ENCODE measurements around the gene SIM2.

The SIM2 gene

DNA sequence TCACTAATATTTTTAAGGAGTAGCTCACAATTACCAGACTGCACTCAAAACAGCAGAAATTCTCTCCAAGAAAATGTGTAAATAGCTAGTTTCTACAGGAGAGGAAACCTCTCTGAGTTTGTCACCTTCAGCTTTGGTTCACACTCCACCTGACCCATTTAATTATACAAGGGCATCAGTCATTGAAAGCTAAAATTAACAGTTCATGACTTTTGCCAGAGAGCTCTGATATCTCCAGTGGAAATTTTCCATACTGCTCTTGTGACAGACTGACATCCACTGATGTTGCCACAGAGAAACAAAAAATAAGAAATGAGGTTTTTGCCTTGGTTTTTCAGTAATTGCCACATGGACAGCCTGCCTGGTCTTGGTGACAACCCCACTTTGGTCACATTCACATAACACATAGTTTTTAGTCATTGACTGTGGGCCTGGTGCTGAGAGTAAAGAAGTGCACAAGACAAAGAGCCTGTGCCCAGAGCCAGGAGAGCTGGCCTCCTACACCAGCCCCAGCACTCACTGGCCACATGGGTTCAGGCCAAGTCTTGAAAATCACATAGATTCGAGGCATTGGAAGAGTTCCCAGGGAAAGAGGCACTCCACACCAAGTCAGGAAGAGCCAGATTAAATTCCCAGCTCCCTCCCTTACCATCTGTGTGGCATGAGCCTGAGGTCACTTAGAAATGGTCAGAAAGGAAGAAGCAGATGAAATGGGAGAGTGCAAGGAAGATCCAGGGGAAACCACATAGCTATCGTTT is 13.8 kb upstream of the SIM2 start:
- no peak for DNase-seq (ENCODE audit: low read depth, low spot score)
- H3K27ac ChIP-seq = no peak overlapping the region

DNA sequence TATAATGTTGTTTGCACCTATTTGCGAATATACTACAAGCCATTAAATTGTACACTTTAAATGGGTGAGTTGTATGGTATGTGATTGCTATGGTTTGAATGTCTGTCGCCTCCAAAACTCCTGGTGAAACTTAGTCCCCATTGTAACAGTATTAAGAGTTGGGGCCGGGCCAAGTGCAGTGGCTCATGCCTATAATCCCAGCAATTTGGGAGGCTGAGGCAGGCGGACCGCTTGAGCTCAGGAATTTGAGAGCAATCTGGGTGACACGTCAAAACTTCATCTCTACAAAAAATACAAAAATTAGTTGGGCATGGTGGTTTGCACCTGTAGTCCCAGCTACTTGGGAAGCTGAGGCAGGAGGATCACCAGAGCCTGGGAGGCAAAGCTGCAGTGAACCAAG is 12.0 kb upstream of the SIM2 start:
- H3K27ac ChIP-seq = no peak overlapping the region
- no peak for DNase-seq (ENCODE audit: low read depth, low spot score)

DNA sequence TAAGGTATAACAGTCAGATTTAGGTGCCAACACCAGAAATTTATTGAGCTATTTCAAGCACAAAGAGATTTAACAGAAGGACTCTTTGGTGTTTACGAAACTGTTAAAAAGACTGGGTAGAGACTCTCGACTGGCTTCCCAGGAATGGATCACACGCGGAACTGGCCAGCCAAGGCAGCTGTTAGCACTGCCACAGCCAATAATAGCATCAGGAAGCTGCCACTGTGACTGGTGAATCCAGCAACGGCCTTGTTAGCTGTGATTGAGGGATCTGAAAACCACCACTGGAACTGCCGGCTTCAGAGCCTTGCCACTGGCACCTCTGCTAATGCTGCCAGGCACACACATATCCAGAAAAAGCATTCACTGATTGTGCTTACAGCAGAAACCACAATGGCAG is 10.6 kb upstream of the SIM2 start:
- no peak overlapping the region for H3K27ac ChIP-seq
- no peak for DNase-seq (ENCODE audit: low read depth, low spot score)

DNA sequence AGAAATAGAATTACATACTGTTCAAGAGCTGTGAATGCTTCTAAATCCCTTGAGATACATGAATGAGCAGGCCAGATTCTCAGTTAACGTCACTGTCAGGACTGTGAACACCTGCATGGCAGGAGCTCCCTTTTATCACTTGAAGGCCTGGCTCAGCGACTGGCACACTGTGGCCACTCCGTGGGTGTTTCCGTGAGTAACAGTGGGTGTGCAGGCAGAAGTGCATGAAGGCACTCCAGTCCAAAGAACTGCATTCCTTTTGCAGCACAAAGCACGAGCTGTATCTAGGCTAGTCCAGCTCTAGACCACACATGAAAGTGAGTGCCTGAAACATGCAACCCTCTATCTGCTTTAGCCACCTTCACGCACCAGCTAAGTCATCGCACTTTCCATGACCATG is 9.6 kb upstream of the SIM2 start:
- no peak overlapping the region for H3K27ac ChIP-seq
- DNase-seq (ENCODE audit: low read depth, low spot score) = no peak

DNA sequence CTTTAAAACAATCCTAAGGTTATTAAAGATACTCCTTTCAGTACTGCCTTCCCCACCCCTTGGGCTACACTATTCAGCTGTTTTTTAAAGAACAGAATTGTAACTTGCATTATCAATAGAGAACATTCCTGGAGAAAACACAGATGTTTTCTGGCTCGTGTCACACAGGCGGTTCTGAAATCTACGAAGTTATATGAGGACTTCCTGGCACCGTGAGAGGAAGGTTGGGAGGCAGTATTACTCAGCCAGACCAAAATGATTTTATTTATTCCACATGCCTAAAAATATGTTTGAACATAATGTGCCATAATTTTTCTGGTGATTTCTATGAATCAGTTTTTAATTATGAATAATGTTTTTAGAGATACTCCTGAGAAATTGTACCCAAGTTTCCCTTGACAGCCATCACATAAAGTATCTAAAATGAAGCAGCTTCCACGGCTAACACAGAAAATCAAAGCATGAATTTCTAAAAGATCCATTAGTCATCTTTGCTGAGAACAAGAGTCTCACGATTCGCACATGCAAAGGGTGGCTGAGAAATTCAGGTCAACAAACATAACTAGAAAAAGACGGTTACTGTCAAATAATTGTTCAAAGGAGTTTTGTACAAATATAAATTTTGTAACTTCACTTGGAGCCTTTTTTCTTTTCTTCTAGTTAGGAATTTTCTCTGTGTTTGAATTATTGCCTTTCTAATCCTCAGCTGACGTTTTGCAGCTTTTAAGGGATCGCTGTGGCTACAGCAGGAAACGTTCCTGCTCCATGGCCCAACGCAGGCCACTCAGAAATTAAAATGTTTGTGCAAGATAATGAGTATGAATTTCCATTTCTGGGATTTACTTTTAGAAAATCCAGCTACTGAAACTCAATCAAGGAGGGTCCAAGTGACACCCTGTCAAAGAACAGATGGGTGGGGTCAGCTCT is 8.0 kb upstream of the SIM2 start:
- DNase-seq (ENCODE audit: low read depth, low spot score) = no peak
- peak overlapping the region; percentile 10 for H3K27ac ChIP-seq

DNA sequence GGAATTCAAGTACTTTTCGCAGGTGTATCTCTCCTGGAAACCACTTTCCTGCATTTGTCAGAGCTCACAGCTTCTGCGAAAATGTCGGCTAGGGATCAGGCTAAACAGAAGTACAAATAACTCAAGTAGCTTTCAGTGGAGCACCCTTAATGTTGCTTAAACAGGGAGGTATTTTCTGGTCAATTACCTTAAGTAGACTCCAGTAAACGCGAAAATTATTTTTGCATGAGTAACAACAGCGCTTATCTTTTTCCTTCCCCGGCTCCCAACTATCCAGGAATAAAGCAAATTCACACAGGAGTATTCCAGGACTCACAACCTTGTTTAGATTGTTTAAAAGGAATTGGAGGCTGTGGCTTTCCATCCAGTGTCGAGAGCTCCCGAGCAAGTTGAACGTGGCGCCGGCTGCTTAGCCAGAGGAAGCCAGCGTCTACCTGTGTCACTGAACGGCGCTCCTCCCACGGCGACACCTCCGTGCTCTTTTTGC is 7.3 kb upstream of the SIM2 start:
- no peak for DNase-seq (ENCODE audit: low read depth, low spot score)

DNA sequence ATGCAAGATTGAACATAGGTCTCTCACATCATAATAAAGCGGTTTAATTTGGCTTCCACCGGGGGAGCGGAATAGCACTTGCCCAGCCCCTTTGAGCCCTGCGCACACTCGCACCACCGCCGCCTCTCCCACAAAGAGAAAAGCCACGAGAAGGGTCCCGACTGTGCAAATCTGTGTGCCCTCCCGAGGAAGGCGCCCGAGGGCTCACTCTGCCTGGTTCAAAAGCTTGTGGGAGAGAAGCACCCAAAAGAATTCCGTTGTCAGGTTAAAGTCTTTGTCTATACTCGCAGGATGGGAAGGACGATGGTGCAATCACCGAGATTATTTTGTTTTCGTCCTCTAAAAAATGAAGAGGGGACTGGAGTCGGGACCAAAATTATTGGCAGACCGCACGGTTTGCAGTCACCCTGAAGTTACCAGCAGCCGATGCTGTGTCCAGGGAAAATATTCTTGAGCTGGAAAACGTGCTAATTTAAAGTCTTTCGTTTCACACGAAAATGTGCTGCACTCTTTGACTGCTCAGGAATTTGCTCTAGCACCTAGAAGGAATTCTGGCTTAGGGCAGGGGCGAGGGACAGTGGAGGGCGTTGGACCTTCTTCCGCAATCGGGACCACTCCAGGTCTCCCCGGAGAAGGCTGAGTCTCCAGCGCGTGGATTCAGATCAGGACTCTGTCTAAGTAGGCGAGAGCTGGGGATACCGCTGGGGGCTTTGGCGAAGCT is 6.6 kb upstream of the SIM2 start:
- DNase-seq (ENCODE audit: low read depth, low spot score) = no peak
- no peak overlapping the region for H3K27ac ChIP-seq

More for the DNA sequence above, 7.3 kb upstream of the SIM2 start:
- no peak overlapping the region for H3K27ac ChIP-seq

DNA sequence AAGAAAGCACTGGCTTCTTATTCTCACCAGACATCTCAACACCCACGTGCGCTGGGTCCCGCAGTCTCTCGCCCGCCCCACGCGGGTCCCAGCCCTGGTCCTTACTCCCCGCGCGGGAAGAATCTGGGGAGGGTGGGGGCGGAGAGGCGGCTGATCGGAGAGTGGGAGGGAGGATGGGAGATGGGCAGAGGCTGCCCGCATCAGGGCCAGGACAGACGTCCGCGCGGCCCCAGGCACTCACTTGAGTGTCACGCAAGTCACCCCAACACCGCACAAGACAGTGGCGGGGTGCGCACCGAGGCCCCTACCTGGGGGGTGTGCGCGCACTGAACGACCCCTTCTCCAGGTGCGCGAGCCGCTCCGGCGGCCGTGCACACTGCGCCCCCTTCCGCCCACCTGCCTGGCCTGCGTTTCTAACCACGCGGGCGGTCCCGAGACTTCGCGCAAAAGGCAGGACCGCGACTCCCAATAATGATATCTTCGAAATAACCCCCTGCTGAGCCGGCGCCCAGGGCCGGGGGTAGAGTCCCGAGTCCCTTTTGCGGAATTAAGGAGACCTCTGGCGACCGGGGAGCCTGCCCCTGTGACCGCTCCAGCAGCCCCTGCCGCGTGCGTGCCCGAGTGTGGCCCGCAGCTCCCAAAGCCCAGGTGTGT is 6.0 kb upstream of the SIM2 start:
- DNase-seq (ENCODE audit: low read depth, low spot score) = no peak
- H3K27ac ChIP-seq = peak overlapping the region; percentile 47

DNA sequence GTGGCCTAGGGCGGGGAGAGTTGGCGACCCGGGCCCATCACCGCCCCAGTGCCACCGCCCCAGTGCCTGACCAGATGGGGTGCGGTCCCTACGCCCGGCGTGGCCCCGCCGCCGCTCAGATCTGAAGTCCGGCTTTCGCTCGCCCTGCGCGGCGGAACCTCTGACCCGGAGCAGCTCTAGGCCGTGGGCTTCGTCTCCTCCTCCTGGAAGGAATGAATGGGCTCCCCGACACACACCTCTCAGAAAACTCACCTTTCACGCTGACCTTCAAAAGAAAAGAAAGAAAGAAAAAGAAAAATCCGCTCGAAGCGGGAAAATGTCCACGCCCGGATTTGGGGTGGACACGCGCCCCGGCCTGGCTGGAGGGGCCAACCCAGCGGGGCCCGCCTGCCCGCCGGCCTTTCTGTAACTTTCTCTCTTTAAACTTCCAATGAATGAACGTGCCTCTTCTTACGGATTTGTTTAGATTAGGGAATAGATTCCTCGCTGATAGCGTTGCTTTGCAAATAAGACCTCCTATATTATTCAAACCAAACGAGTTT is 5.4 kb upstream of the SIM2 start:
- peak overlapping the region; percentile 47 for H3K27ac ChIP-seq

DNA sequence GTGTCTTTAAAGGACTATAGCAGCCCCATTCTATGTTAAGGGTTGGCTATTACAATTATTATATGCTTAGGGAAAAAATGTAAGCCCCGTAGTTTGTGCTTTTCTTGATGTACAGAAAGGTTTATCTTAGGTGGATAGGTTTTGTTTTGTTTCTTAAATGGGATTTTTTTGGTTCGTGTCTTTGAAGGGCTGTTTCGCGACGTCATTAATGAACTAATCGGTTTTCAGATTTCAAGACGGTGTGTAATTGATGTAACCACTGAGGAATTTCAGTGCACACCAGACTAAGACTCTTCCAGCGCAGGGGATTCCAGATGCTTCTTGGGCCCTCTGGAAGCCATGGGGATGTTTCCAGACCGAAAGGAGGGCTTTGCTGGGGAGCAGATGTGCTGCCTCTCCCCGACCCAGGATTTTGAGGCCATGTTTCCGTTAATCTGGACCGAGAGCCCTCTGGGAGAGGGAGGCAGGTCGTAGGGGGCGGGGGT is 4.8 kb upstream of the SIM2 start:
- peak overlapping the region; percentile 47 for H3K27ac ChIP-seq
- DNase-seq (ENCODE audit: low read depth, low spot score) = no peak

More for the DNA sequence above, 5.4 kb upstream of the SIM2 start:
- DNase-seq (ENCODE audit: low read depth, low spot score) = no peak

DNA sequence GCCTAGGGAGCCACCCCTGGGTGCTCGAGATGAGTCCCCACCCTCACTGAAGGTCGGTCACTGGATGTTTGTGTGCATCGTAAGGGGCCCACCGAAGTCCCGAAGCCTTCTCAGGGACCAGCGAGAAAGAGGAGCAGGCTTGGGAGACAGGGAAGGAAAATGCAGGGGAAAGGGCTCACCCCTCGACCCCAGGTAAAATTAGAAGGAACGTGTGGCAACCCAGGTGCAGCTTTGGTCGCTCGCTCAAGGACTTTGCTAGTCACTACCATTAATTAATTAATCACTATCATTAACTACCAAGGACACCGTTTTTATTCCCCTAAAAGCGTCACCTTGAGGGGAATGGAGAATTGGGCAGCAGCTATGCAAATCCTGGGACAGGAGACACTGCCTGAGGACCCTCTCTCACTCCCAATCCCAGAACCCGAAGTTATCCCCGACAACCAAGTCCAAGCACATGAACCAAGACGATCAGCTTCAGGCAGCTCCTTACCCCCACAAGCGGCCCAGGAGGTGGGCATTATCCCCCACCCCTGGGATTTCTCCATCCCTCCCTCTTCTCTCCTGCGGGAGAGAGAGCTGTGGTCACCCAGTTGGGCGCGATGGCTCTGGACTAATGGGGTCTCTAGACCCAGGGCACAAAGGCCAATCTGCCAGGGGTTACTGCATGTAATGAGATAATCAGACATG is 4.2 kb upstream of the SIM2 start:
- H3K27ac ChIP-seq = peak overlapping the region; percentile 47
- no peak for DNase-seq (ENCODE audit: low read depth, low spot score)

DNA sequence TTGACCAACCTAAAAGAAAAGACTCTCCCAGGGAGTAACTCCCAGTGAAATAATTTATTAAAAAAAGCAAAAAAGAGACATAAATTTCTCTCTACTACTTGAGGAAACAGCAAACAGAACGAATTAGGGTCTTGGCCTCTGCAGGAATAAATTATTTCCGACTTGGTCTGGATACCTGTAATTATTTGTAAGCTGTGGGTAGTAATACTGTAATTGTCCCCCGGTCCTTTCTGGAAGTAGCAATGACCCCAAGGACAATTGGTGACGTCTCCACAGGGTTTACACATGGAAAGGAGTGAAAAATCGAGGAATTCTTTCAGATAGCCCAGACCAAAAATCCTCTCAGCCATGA is 3.7 kb upstream of the SIM2 start:
- DNase-seq (ENCODE audit: low read depth, low spot score) = no peak
- no peak overlapping the region for H3K27ac ChIP-seq

DNA sequence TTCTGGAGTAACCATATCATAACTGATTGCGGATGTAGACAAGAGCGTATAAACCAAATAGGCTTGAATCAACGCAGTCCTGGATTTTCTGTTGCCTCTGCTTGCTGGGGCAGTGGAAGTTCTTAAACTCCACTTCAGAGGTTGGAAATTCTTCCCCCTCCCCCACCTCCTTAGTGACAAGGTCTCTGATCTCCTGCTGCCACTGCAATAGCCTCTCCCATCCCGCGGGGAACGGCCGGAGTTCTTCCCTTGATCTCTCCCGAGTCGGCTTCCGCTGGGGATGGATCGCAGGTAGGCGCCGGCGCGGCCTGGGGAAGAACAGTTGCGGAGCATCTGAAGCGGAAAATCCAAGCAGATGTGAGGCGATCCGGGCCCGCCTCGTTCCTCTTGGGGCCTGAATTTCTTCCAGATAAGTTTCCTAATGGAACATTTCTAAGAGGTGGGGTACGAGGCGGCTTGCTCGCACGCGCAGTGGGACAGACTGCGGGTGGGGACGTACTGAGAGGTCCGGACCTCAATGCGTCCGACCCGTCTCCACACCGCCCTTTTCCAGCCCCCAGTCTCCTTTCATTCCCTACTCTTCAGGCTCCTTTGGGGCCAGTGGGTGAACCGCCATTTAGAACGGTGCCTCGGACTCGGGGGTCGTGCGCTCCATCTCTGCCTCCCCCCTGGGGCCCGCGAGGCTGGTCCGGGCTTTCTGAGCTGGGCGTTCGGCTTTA is 3.1 kb upstream of the SIM2 start:
- no peak overlapping the region for H3K27ac ChIP-seq
- no peak for DNase-seq (ENCODE audit: low read depth, low spot score)

DNA sequence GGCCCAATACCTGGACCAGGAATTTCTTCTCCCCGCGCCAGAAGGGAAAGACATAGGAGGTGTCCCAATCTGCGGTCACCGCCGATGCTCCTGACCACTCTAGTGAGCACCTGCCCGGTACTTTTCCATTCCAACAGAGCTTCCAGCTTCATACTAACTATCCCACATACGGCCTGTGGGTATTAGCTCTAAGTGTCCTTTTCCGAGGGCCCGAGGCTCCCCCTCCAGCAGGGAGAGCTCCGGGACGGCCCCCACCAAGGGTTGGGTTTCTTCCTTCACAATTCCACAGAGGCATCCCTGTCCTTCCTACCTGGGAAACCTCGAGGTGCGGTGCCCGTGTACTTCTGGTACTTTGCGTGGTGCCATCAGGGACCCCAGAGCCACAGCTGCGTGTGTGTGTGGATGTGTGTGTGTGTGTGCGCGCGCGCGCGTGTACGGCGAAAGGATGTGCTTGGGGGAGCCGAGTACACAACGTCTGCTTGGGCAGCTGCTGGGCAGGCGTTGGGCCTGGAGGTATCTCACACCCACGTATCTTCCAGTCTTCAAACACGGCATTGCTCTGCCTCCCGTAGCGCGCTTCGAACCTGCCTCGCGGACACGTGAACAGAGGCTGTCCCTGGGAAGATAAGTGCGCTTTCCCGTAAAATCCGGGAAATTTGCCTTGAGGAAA is 2.4 kb upstream of the SIM2 start:
- no peak overlapping the region for H3K27ac ChIP-seq
- DNase-seq (ENCODE audit: low read depth, low spot score) = no peak

DNA sequence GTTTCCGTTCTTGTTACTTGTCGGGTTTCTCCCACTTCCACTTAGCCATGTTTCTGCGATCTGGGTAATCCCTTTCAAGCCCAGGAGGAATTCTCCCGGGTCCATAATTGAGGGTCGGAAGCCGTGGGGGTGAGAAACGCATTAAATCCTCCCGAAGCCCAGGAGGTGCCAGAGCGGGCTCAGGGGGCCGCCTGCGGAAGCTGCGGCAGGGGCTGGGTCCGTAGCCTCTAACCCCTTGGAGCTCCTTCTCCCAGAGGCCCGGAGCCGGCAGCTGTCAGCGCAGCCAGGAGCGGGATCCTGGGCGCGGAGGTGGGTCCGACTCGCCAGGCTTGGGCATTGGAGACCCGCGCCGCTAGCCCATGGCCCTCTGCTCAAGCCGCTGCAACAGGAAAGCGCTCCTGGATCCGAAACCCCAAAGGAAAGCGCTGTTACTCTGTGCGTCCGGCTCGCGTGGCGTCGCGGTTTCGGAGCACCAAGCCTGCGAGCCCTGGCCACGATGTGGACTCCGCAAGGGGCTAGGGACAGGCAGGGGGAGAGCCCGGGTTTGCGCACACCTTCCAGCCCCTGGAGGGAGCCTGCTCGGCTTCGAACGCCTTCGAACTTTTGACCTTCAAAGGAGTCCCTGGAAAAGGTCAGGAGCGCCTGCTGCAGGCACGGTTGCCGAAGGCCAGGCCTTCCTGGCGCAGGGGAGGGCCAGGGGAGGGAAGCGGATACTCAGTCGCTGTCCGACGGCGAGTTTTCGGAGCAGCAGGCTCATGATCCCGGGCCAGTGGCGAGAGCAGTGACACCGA is 1.7 kb upstream of the SIM2 start:
- DNase-seq (ENCODE audit: low read depth, low spot score) = no peak
- H3K27ac ChIP-seq = no peak overlapping the region

DNA sequence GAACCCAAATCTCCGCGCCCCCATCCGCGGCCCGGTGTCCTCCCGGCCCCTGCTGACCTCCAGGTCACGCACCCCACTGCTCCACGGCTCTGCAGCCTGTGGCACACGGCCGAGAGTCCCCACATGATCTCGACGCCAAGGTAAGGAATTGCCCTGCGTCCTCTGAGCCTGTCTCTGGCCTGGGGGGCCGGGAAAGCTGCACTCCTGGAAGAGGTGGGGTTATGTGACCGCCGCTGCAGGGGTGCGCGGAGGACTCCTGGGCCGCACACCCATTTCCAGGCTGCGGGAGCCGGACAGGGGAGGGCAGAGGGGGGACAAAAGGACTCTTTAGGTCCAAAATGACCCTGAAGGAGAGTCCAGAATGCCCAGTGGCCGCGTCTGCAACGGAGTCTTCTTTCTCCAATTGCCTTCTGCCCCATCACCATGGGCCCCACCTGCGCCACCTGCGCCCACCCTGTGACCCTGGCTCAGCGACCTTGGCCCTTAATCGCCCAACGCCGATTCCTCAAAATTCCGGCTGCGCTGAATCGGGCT is 997 bp upstream of the SIM2 start:
- DNase-seq (ENCODE audit: low read depth, low spot score) = no peak
- H3K27ac ChIP-seq = peak overlapping the region; percentile 52

DNA sequence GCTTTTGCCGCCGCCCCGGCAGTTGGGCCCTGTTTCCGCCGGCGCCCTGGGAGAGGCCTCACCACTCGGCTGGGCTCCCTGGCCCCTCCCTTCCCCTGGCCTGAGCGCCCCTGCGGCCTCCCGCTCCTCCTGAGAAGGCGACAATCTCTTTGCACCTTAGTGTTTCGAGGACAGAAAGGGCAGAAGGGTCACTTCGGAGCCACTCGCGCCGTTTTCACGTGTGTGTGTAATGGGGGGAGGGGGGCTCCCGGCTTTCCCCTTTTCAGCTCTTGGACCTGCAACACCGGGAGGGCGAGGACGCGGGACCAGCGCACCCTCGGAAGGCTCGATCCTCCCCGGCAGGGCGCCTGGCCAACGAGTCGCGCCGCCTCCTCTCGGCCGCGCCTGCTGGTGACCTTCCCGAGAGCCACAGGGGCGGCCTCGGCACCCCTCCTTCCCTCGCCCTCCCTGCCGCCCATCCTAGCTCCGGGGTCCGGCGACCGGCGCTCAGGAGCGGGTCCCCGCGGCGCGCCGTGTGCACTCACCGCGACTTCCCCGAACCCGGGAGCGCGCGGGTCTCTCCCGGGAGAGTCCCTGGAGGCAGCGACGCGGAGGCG is 432 bp upstream of the SIM2 start:
- no peak for DNase-seq (ENCODE audit: low read depth, low spot score)
- H3K27ac ChIP-seq = peak overlapping the region; percentile 52
